Sigmoid colon (tissue), 7 donors: ENCODE measurements around the gene SND1. TPM values are rescaled to one million over a fixed set of nuclear protein-coding genes. Genes with fewer than 3 reads are reported as not detected.
A peak's percentile ranks its signal among the peaks of the same experiment; 100 is the strongest.

ENCODE experiments used
- DNase-seq: peaks from one replicate; pipeline ENCODE4 v3.0.0-alpha.2; 2019
- H3K27ac ChIP-seq, 4 donors: fragments of 200-600 bp; sonication (generic); one replicate each; pipeline ENCODE4 v1.5.1; 2016 to 2019; ENCODE audit warnings: mild to moderate bottlenecking in 1 of 4
- H3K27me3 ChIP-seq, 3 donors: fragments of 200-600 bp; sonication (generic); one replicate each; pipeline ENCODE4 v1.5.1; 2019; ENCODE audit warnings: mild to moderate bottlenecking in 1 of 3
- H3K36me3 ChIP-seq, 4 donors: fragments of 200-600 bp; sonication (generic); one replicate each; pipeline ENCODE4 v1.5.1; 2016 to 2019
- H3K4me1 ChIP-seq, 4 donors: fragments of 200-600 bp; sonication (generic); one replicate each; pipeline ENCODE4 v1.5.1; 2017 to 2019
- H3K4me3 ChIP-seq, 4 donors: fragments of 200-600 bp; sonication (generic); one replicate each; pipeline ENCODE4 v1.5.1; 2017 to 2019; ENCODE audit warnings: mild to moderate bottlenecking in 2 of 4, moderate library complexity in 1 of 4
- H3K9me3 ChIP-seq, 4 donors: fragments of 200-600 bp in 3 of 4; sonication (generic) in 3 of 4; one replicate each; pipeline versions ENCODE4 v1.5.1 to v1.6.1; 2013 to 2019
- CTCF ChIP-seq, 4 experiments: fragments of 450-650 bp in 3 of 4; fragments of 200-600 bp in 1 of 4; IDR thresholded peaks; one replicate each; pipeline ENCODE4 v1.5.1; 2016 to 2019; ENCODE audit warnings: antibody characterized with exemption in 4 of 4, mild to moderate bottlenecking in 3 of 4, moderate library complexity in 2 of 4
- EP300 ChIP-seq, 4 donors: sonication (generic); formaldehyde crosslinking; IDR thresholded peaks; one replicate each; pipeline ENCODE4 v1.6.1; 2017; ENCODE audit warnings: antibody characterized with exemption in 4 of 4
- POLR2A ChIP-seq, 2 donors: fragments of 450-650 bp; IDR thresholded peaks; one replicate each; pipeline ENCODE4 v1.6.1; 2016; ENCODE audit warnings: antibody characterized with exemption in 2 of 2, mild to moderate bottlenecking in 2 of 2, moderate library complexity in 2 of 2
- POLR2AphosphoS5 ChIP-seq, 4 donors: sonication (generic); formaldehyde crosslinking; IDR thresholded peaks; one replicate each; pipeline ENCODE4 v1.6.1; 2017; ENCODE audit warnings: antibody characterized with exemption in 4 of 4
- WGBS, 2 donors: extraction: QIAGEN DNeasy Blood & Tissue Kit; methylation state at CpG; one replicate each; pipeline ENCODE4 v1.1.7; 2013; 5-methylcytosine and 5-hydroxymethylcytosine counted together
- intact Hi-C: fragments of 100-400 bp; cut with DNase I; formaldehyde crosslinking; loops from one replicate; pipeline ENCODE4 v1.15.1; 2023
- polyA plus RNA-seq, 3 donors: library from polyadenylated mRNA; stranded (reverse); fragments of 200-250 nt; gene quantifications; one replicate each; pipeline ENCODE4 v1.2.3, GENCODE V29; 2013
- total RNA-seq, 4 donors: library from RNA; depleted of rRNA; stranded (reverse); fragments of >200 nt; gene quantifications; one replicate each; pipeline ENCODE4 v1.1.0, GENCODE V29; 2016
- donor health status: healthy with polysubstance abuse.
- donor health status: Bipolar disorder and iron deficiency.
- donor health status: healthy.

Gene SND1
- total and polyA plus RNA-seq, 7 donors, result 30.6 to 93.4 (median 71.3) TPM

DNA sequence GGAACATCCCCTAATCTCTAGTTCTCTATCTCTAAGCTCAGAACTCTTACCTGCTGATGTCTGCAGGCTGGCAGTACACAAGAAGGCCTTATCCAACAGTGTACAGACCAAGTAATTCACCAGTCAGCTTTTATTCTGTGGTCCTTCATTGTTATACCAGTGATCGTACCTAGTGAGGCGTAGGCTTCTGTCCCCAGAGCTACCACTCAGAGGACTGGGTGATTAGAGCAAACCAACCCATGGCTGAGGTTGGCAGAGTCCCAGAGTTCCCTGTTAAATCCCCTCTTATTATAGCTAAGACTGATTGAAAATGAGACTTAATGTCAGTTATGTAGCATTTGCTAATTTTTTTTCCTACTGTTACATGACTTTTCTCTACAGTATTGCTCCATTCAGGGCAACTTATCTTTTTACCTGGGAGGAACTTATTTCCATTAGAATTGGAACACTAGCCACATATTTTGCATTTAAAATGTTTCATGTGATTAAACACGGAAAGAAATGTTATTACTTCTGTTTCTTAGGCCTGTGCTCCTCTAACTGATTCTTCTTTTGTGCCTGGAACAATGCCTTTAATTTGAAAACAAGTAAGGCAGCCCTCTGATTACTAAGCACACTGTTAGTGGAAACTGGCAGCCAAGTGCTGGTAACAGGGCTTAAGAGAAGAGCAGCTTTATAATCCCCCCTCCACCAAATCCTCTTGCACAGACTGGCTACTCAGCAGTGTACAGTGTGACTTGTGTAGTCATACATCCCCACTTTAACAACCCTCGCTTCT lies 252.1 kb downstream of the SND1 start:
- Histone ChIP-seq H3K36me3 (no peaks in the 10 kb centered on the region), H3K27ac (no peak overlapping the region), H3K4me1 (peaks cover 0 to 38% (median 33%) of the 10 kb centered on the region in 4 donors), H3K9me3 (no peaks in the 10 kb centered on the region), H3K4me3 (no peak overlapping the region), H3K27me3 (no peaks in the 10 kb centered on the region)
- intact Hi-C loops, result no loop called here
- WGBS, 2 donors, result 89 to 95% methylated on average over 4 of the region's 4 CpGs
- TF ChIP-seq CTCF (IDR thresholded peaks at IDR 0.05) (no peak), POLR2AphosphoS5 (IDR thresholded peaks at IDR 0.05) (no peak), EP300 (IDR thresholded peaks at IDR 0.05) (no peak), POLR2A (IDR thresholded peaks at IDR 0.05) (no peak)
- no peak for DNase-seq

DNA sequence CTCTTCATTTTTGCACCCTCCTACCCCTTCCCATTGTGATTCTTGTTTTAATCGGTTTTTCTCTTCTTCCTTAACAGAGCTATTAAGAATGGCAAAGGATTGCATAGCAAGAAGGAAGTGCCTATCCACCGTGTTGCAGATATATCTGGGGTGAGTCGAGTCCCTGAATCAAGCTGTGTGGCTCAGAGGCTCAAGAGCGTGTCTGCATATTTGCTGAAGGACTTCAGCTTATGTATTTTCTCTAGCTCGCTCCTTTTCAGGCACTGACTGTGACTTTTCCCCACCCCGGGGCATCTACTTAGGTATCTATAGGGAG lies 252.6 kb downstream of the SND1 start:
- no peak overlapping the region for H3K4me3 ChIP-seq
- no peaks in the 10 kb centered on the region for H3K27me3 ChIP-seq
- no peaks in the 10 kb centered on the region for H3K9me3 ChIP-seq
- H3K27ac ChIP-seq, result no peak overlapping the region
- DNase-seq, result no peak
- H3K4me1 ChIP-seq, result peaks cover 0 to 38% (median 33%) of the 10 kb centered on the region in 4 donors
- H3K36me3 ChIP-seq, result no peaks in the 10 kb centered on the region
- no peak for TF ChIP-seq EP300 (IDR thresholded peaks at IDR 0.05)
- TF ChIP-seq POLR2A (IDR thresholded peaks at IDR 0.05), result no peak
- no peak for TF ChIP-seq CTCF (IDR thresholded peaks at IDR 0.05)
- no peak for TF ChIP-seq POLR2AphosphoS5 (IDR thresholded peaks at IDR 0.05)
- intact Hi-C loops, result no loop called here
- 87 to 91% methylated on average over 6 of the region's 6 CpGs for WGBS, 2 donors

- DNase-seq, result no peak
- Histone ChIP-seq H3K27me3 (no peaks in the 10 kb centered on the region), H3K4me3 (no peak overlapping the region), H3K36me3 (no peaks in the 10 kb centered on the region), H3K9me3 (no peaks in the 10 kb centered on the region), H3K4me1 (peaks cover 0 to 37% (median 31%) of the 10 kb centered on the region in 4 donors), H3K27ac (no peak overlapping the region)
- TF ChIP-seq EP300 (IDR thresholded peaks at IDR 0.05) (no peak), POLR2AphosphoS5 (IDR thresholded peaks at IDR 0.05) (no peak), POLR2A (IDR thresholded peaks at IDR 0.05) (no peak), CTCF (IDR thresholded peaks at IDR 0.05) (no peak)
- intact Hi-C loops, result no loop called here
Observed at GRCh38 chr7:127905021-127905420, 253.0 kb downstream of the SND1 start.

DNA sequence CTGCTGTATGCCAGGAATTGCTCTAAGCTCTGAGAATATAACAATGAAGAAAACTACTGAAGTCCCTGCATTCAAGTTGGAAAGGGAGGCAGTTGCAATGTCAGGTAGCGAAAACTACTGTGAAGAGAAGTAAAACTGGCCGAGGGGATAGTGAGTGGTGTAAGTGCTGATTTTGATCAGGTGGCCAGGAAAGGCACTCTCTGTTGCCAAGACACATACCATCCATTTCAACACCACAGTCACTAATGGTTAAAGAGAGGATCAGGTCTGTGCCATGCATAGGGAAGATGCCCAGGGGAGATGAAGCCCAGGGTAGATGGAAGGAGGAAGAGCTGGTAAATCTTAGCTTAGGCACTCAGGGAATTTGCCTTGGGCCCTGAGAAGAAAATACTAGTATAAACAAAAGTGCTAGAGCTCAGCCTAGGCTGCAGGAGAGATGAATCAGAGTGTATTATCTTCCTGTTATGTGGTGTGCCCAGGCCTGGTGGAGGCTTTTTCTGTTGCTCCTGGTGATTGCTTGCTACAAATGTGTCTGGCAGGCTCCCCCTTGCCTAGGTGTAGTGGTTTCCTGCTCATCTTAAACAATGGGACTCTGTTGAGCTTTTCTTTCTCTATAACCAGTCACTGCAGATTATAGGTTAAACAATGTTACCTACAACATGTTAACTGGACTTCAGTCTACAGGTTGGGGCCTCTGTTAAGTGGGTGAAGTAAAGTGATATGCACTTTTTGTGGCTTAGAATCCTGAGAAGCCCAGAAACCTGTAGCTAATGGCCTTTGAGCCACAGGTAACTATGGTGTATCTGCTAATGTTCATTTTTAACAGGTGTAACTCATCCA lies 253.7 kb downstream of the SND1 start:
- Histone ChIP-seq H3K4me3 (no peak overlapping the region), H3K27me3 (no peaks in the 10 kb centered on the region), H3K36me3 (no peaks in the 10 kb centered on the region), H3K27ac (peak overlapping the region in 1 of 4 donors; percentile 3), H3K4me1 (peaks cover 0 to 31% (median 25%) of the 10 kb centered on the region in 4 donors), H3K9me3 (no peaks in the 10 kb centered on the region)
- intact Hi-C loops, result no loop called here
- no peak for DNase-seq
- TF ChIP-seq CTCF (IDR thresholded peaks at IDR 0.05) (no peak), EP300 (IDR thresholded peaks at IDR 0.05) (no peak), POLR2A (IDR thresholded peaks at IDR 0.05) (no peak), POLR2AphosphoS5 (IDR thresholded peaks at IDR 0.05) (no peak)
- WGBS, 2 donors, result 92 to 93% methylated on average over 2 of the region's 2 CpGs
